Spleen (tissue), 11 donors: ENCODE results near the gene LPAR3. TPM values are rescaled to one million over a fixed set of nuclear protein-coding genes. Genes with fewer than 3 reads are reported as not detected.

Experiments
- DNase-seq: peaks from one replicate; pipeline ENCODE4 v3.0.0-alpha.2; 2020
- H3K27ac ChIP-seq, 8 donors: fragments of 200-600 bp; sonication (generic) in 7 of 8; 1 replicate in 4 of 8; 2 replicates in 4 of 8; pipeline versions ENCODE4 v1.5.0 to v1.8.0; 2016 to 2021; ENCODE audit warnings: inconsistent platforms in 4 of 8, mild to moderate bottlenecking in 4 of 8, moderate library complexity in 1 of 8
- H3K27me3 ChIP-seq, 7 donors: fragments of 200-600 bp; sonication (generic) in 6 of 7; replicated peaks in 1 of 7; 1 replicate in 4 of 7; 2 replicates in 3 of 7; pipeline versions ENCODE4 v1.5.0 to v1.8.0; 2016 to 2021; ENCODE audit warnings: inconsistent platforms in 3 of 7, mild to moderate bottlenecking in 1 of 7
- H3K36me3 ChIP-seq, 6 donors: fragments of 200-600 bp; sonication (generic) in 5 of 6; 1 replicate in 4 of 6; 2 replicates in 2 of 6; pipeline versions ENCODE4 v1.5.0 to v1.8.0; 2016 to 2021; ENCODE audit warnings: inconsistent platforms in 2 of 6
- H3K4me1 ChIP-seq, 6 donors: fragments of 200-600 bp; sonication (generic) in 5 of 6; 1 replicate in 3 of 6; 2 replicates in 3 of 6; pipeline versions ENCODE4 v1.5.0 to v1.8.0; 2016 to 2021; ENCODE audit warnings: inconsistent platforms in 3 of 6
- H3K4me3 ChIP-seq, 8 donors: fragments of 200-600 bp; sonication (generic) in 7 of 8; 1 replicate in 4 of 8; 2 replicates in 4 of 8; pipeline versions ENCODE4 v1.5.0 to v1.8.0; 2016 to 2021; ENCODE audit warnings: inconsistent platforms in 4 of 8, mild to moderate bottlenecking in 4 of 8, moderate library complexity in 2 of 8
- H3K9me3 ChIP-seq, 8 donors: fragments of 200-600 bp; sonication (generic) in 7 of 8; 1 replicate in 4 of 8; 2 replicates in 4 of 8; pipeline versions ENCODE4 v1.5.0 to v1.8.0; 2016 to 2021; ENCODE audit warnings: inconsistent platforms in 4 of 8
- POLR2A ChIP-seq, 3 donors: fragments of 450-650 bp; IDR thresholded peaks; one replicate each; pipeline ENCODE4 v1.5.1; 2017; ENCODE audit warnings: antibody characterized with exemption in 3 of 3, mild to moderate bottlenecking in 1 of 3
- POLR2AphosphoS5 ChIP-seq, 3 donors: sonication (generic); formaldehyde crosslinking; IDR thresholded peaks; one replicate each; pipeline ENCODE4 v1.5.1; 2017; ENCODE audit warnings: antibody characterized with exemption in 3 of 3
- WGBS, 5 donors: extraction: QIAGEN DNeasy Blood & Tissue Kit in 3 of 5; methylation state at CpG; one replicate each; pipeline versions ENCODE4 v1.1.5 to v1.1.7; 2013 to 2018; 5-methylcytosine and 5-hydroxymethylcytosine counted together
- intact Hi-C: fragments of 100-400 bp; cut with DNase I; formaldehyde crosslinking; loops from one replicate; pipeline ENCODE4 v1.15.0; 2023; ENCODE audit warnings: low total_unique reads
- polyA plus RNA-seq, 3 donors: library from polyadenylated mRNA; stranded (reverse); fragments of 200-250 nt; gene quantifications; one replicate each; pipeline ENCODE4 v1.2.1, GENCODE V29; 2013
- total RNA-seq, 7 donors: library from RNA; depleted of rRNA in 3 of 7; stranded (reverse); fragments of >200 nt in 3 of 7; fragmentation: NEBNext Ultra II Directional in 4 of 7; extraction: Animal tissue kit (Norgen Biotek cat#: 25700) in 4 of 7; gene quantifications; one replicate each; pipeline versions ENCODE4 v1.1.0 to v1.2.1, GENCODE V29; 2016 to 2021
- TF ChIP-seq, protein P1 (sequence below), 11 experiments: fragments of 200-600 bp in 7 of 11; fragments of 450-650 bp in 4 of 11; sonication (generic) in 4 of 11; IDR thresholded peaks in 8 of 11; conservative IDR thresholded peaks in 3 of 11; 1 replicate in 7 of 11; 2 replicates in 4 of 11; pipeline versions ENCODE4 v1.4.0 to v1.8.0; 2016 to 2021; ENCODE audit warnings: antibody characterized with exemption in 11 of 11, inconsistent platforms in 4 of 11, mild to moderate bottlenecking in 1 of 11
- donor health status: healthy with polysubstance abuse.
- donor health status: DM: no; HTN: no; CAD: no; lungs with moderate emphysema.
- donor health status: DM: no; HTN: no; CAD: no.
- donor health status: Bipolar disorder and iron deficiency.
- donor health status: healthy.
- donor health status: DM: no; HTN: no; CAD: no.
- donor health status: DM: yes; HTN: yes; CAD: no.

Gene LPAR3
- total and polyA plus RNA-seq, 10 donors = 0.03 to 0.85 (median 0.31) TPM

DNA sequence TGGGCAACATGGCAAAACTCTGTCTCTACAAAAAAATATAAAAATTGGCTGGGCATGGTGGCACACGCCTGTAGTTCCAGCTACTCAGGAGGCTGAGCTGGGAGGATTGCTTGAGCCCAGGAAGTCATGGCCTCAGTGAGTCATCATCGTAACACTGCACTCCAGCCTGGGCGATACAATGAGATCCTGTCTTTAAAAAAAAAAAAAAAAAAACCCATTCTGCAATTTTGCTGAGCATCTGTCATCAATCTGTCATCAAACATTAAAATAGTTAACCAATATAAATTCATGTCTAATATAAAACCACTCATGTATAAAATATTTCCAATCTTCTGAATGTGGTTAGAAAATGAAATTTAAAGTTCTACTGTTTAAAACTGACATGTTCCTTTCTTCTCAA, 56.9 kb downstream of the LPAR3 start:
- H3K27ac ChIP-seq = no peak overlapping the region
- no peak for TF ChIP-seq POLR2A (IDR thresholded peaks at IDR 0.05)
- TF ChIP-seq, protein P1, sequence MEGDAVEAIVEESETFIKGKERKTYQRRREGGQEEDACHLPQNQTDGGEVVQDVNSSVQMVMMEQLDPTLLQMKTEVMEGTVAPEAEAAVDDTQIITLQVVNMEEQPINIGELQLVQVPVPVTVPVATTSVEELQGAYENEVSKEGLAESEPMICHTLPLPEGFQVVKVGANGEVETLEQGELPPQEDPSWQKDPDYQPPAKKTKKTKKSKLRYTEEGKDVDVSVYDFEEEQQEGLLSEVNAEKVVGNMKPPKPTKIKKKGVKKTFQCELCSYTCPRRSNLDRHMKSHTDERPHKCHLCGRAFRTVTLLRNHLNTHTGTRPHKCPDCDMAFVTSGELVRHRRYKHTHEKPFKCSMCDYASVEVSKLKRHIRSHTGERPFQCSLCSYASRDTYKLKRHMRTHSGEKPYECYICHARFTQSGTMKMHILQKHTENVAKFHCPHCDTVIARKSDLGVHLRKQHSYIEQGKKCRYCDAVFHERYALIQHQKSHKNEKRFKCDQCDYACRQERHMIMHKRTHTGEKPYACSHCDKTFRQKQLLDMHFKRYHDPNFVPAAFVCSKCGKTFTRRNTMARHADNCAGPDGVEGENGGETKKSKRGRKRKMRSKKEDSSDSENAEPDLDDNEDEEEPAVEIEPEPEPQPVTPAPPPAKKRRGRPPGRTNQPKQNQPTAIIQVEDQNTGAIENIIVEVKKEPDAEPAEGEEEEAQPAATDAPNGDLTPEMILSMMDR (IDR thresholded peaks at IDR 0.05 in 8 of 11, conservative IDR thresholded peaks at IDR 0.05 in 3 of 11) = no peak
- no peak for TF ChIP-seq POLR2AphosphoS5 (IDR thresholded peaks at IDR 0.05)

DNA sequence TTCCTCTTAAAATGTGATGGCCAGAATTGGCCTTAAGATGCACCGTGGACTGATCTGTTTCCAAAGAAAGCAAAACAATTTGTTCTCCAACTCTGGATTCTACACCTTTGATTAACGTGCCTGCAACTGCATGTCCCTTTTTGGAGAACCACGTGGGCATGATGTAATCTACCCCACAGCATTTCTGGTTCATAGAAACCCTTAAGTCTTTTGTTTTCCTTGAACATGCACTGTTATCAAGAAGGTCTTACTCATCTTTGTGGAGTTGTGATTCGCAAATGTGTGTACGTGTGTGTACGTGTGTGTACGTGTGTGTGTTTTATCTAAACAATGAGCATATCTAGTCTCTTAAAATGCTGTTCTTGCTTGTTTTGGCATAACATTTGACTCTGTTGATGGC, 57.8 kb downstream of the LPAR3 start:
- Histone ChIP-seq H3K4me3 (no peak overlapping the region), H3K4me1 (no peaks in the 10 kb centered on the region), H3K36me3 (no peaks in the 10 kb centered on the region), H3K27me3 (peaks cover 0 to 3% (median 0%) of the 10 kb centered on the region in 7 donors), H3K9me3 (no peaks in the 10 kb centered on the region), H3K27ac (no peak overlapping the region)
- TF ChIP-seq POLR2AphosphoS5 (IDR thresholded peaks at IDR 0.05) (no peak), POLR2A (IDR thresholded peaks at IDR 0.05) (no peak)
- TF ChIP-seq, protein P1 (IDR thresholded peaks at IDR 0.05 in 8 of 11, conservative IDR thresholded peaks at IDR 0.05 in 3 of 11) = no peak
- DNase-seq = no peak
- intact Hi-C loops = no loop called here
- 71 to 90% (median 83%) methylated on average over 7 of the region's 7 CpGs for WGBS, 5 donors

More for the DNA sequence above, 56.9 kb downstream of the LPAR3 start:
- intact Hi-C loops = no loop called here
- no peaks in the 10 kb centered on the region for H3K4me1 ChIP-seq
- no peaks in the 10 kb centered on the region for H3K9me3 ChIP-seq
- WGBS, 5 donors = 61 to 96% (median 76%) methylated on average over 3 of the region's 3 CpGs
- no peaks in the 10 kb centered on the region for H3K36me3 ChIP-seq
- no peak for DNase-seq
- H3K4me3 ChIP-seq = no peak overlapping the region
- peaks cover 0 to 3% (median 0%) of the 10 kb centered on the region in 7 donors for H3K27me3 ChIP-seq

DNA sequence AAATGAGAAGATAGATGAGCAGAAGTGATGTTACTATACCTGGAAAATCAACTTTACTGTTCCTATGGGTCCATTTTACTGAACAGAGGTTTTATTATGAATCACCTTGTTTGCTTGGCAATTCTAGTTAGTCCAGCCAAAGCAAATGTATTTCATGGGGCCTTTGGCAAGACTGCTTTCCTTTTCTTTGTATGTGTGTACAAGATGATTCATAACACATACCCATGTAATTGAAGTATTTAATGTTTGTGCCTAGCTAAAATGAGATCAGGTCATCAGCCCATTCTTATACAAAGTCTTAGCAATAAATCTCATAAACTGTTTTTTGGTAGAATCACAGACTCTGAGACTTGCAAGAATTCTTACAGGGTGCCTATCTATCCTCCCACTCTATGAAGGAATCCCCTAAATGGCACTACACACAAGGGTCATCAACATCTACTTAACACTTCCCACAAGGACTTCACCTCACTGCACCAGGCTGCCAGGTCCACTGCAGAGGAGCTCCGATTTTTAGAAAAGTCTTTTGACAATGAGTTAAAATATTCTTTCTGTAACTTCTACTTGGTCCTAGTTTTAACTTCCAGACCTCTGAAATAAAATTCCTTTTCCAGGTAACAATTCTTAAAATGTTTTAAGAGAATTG, 58.5 kb downstream of the LPAR3 start:
- Histone ChIP-seq H3K4me1 (no peaks in the 10 kb centered on the region), H3K27ac (no peak overlapping the region), H3K36me3 (no peaks in the 10 kb centered on the region), H3K4me3 (no peak overlapping the region), H3K9me3 (no peaks in the 10 kb centered on the region), H3K27me3 (no peaks in the 10 kb centered on the region)
- DNase-seq = no peak
- WGBS, 5 donors = 83 to 100% (median 88%) methylated on average over 1 of the region's 1 CpG
- intact Hi-C loops = no loop called here
- TF ChIP-seq POLR2AphosphoS5 (IDR thresholded peaks at IDR 0.05) (no peak), POLR2A (IDR thresholded peaks at IDR 0.05) (no peak)
- TF ChIP-seq, protein P1 (IDR thresholded peaks at IDR 0.05 in 8 of 11, conservative IDR thresholded peaks at IDR 0.05 in 3 of 11) = no peak

DNA sequence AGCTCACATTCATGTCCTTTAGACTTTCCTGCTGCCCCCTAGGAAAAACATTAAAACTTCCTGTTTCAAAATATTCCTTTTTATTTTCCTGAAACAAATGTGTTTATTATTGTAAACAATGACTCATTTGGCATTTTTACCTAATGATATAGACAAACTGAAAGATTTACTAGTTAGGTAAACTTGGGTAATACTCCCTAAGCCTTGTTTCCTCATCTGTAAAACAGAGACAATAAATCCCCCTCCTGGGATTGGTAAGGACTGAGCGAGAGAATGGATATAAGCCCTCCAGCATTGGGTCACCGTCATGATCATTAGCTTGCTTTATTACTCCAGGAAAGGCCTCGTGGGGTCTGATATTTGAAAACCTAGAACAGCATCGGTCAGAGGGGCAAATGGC, 59.8 kb downstream of the LPAR3 start:
- 87 to 90% (median 90%) methylated on average over 4 of the region's 4 CpGs for WGBS, 5 donors
- no peaks in the 10 kb centered on the region for H3K36me3 ChIP-seq
- intact Hi-C loops = no loop called here
- H3K27me3 ChIP-seq = no peaks in the 10 kb centered on the region
- H3K9me3 ChIP-seq = no peaks in the 10 kb centered on the region
- TF ChIP-seq POLR2AphosphoS5 (IDR thresholded peaks at IDR 0.05) (no peak), POLR2A (IDR thresholded peaks at IDR 0.05) (no peak)
- TF ChIP-seq, protein P1 (IDR thresholded peaks at IDR 0.05 in 8 of 11, conservative IDR thresholded peaks at IDR 0.05 in 3 of 11) = no peak
- H3K4me3 ChIP-seq = no peak overlapping the region
- DNase-seq = no peak
- no peak overlapping the region for H3K27ac ChIP-seq
- no peaks in the 10 kb centered on the region for H3K4me1 ChIP-seq
